Brain microvascular endothelial cell (primary cell): ENCODE data around the gene CRYBA1.

Experiments
- DNase-seq: peaks from one replicate; pipeline ENCODE4 v3.0.0-alpha.2; 2020
- H3K27ac ChIP-seq: fragments of 250-450 bp; sonication (Bioruptor Pico); 2 replicates; pipeline ENCODE4 v1.5.1; 2020; ENCODE audit warnings: mild to moderate bottlenecking, moderate library complexity
- H3K27me3 ChIP-seq: fragments of 250-450 bp; sonication (Bioruptor Pico); replicated peaks from 2 replicates; pipeline ENCODE4 v1.5.1; 2020; ENCODE audit warnings: mild to moderate bottlenecking
- H3K36me3 ChIP-seq: fragments of 250-450 bp; sonication (Bioruptor Pico); replicated peaks from 2 replicates; pipeline ENCODE4 v1.5.1; 2020; ENCODE audit warnings: mild to moderate bottlenecking
- H3K4me3 ChIP-seq: 2 replicates; pipeline ENCODE4 v1.5.1; 2011; ENCODE audit warnings: low read depth, mild to moderate bottlenecking, control low read depth, low read length, moderate library complexity
- in situ Hi-C: cut with HindIII; loops from 2 replicates; pipeline ENCODE4 v1.10.0; 2017; ENCODE audit warnings: low sequenced_read_pairs, low pct_ligation_motif_present
- TF ChIP-seq, protein P1 (sequence below): IDR thresholded peaks from 2 replicates; pipeline ENCODE4 v1.5.1; 2011; ENCODE audit warnings: low read depth, mild to moderate bottlenecking, moderate library complexity, low read length, control low read depth, inconsistent platforms; ENCODE audit errors: missing control alignments

Gene CRYBA1

DNA sequence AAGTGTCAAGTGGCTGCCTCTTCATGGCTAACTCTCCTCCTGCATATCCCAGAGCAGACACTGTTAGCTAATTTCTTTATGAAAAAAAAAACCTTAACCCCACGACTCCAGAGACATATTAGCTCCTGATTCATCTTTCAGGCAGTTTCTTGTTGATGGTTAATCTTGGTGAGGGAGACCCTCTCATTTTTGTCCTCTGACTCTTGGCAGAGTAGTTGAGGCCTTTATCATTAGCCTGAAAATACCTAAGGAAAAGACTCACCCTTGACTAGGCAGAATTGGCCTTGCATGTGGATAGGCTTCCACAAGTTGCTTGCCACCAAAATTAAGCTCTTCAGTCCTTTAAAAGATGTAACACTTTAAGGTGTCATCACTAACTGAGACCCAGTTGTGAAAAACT, 4.0 kb downstream of the CRYBA1 start:
- H3K4me3 ChIP-seq = no peak overlapping the region
- peak overlapping the region; percentile 63 for H3K27ac ChIP-seq
- peaks cover 4% of the 10 kb centered on the region for H3K36me3 ChIP-seq
- H3K27me3 ChIP-seq = no peaks in the 10 kb centered on the region
- in situ Hi-C loops = no loop called here
- peak; percentile 59 for DNase-seq
- TF ChIP-seq, protein P1, sequence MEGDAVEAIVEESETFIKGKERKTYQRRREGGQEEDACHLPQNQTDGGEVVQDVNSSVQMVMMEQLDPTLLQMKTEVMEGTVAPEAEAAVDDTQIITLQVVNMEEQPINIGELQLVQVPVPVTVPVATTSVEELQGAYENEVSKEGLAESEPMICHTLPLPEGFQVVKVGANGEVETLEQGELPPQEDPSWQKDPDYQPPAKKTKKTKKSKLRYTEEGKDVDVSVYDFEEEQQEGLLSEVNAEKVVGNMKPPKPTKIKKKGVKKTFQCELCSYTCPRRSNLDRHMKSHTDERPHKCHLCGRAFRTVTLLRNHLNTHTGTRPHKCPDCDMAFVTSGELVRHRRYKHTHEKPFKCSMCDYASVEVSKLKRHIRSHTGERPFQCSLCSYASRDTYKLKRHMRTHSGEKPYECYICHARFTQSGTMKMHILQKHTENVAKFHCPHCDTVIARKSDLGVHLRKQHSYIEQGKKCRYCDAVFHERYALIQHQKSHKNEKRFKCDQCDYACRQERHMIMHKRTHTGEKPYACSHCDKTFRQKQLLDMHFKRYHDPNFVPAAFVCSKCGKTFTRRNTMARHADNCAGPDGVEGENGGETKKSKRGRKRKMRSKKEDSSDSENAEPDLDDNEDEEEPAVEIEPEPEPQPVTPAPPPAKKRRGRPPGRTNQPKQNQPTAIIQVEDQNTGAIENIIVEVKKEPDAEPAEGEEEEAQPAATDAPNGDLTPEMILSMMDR = no peak

GRCh38 chr17:29251184-29251583, 4.5 kb downstream of the CRYBA1 start:
- Histone ChIP-seq H3K27me3 (no peaks in the 10 kb centered on the region), H3K27ac (peak overlapping the region; percentile 63), H3K36me3 (peaks cover 4% of the 10 kb centered on the region), H3K4me3 (no peak overlapping the region)
- no peak for DNase-seq
- in situ Hi-C loops = no loop called here
- TF ChIP-seq, protein P1 = no peak

- H3K36me3 ChIP-seq = peaks cover 4% of the 10 kb centered on the region
- no peak overlapping the region for H3K27ac ChIP-seq
- TF ChIP-seq, protein P1 = peak; percentile 37
- in situ Hi-C loops = no loop called here
- DNase-seq = no peak
- H3K4me3 ChIP-seq = no peak overlapping the region
- H3K27me3 ChIP-seq = no peaks in the 10 kb centered on the region
Observed at GRCh38 chr17:29252101-29252791, 5.6 kb downstream of the CRYBA1 start.

GRCh38 chr17:29253037-29253436, 6.4 kb downstream of the CRYBA1 start:
- H3K4me3 ChIP-seq = no peak overlapping the region
- no peaks in the 10 kb centered on the region for H3K27me3 ChIP-seq
- H3K36me3 ChIP-seq = peaks cover 4% of the 10 kb centered on the region
- TF ChIP-seq, protein P1 = no peak
- in situ Hi-C loops = no loop called here
- no peak for DNase-seq
- H3K27ac ChIP-seq = no peak overlapping the region

GRCh38 chr17:29255926-29256522, 9.4 kb downstream of the CRYBA1 start:
- H3K27ac ChIP-seq = no peak overlapping the region
- TF ChIP-seq, protein P1 = no peak
- no peaks in the 10 kb centered on the region for H3K27me3 ChIP-seq
- no peak overlapping the region for H3K4me3 ChIP-seq
- peaks cover 19% of the 10 kb centered on the region for H3K36me3 ChIP-seq
- no peak for DNase-seq
- in situ Hi-C loops = no loop called here
